Lung (tissue), 12 donors: ENCODE data around the gene HTR6. TPM values are rescaled to one million over a fixed set of nuclear protein-coding genes. Genes with fewer than 3 reads are reported as not detected.

ENCODE experiments used
- ATAC-seq: fragments of 200-7000 bp; cut with Tn5 transposase; one replicate; pipeline ENCODE4 v1.9.1; 2020; ENCODE audit warnings: moderate number of reproducible peaks; ENCODE audit not compliant: insufficient read depth, low FRiP score
- DNase-seq, 3 donors: peaks; one replicate each; pipeline ENCODE4 v3.0.0-alpha.2; 2013 to 2017
- H3K27ac ChIP-seq, 2 donors: one replicate each; pipeline ENCODE4 v1.5.1; 2013; ENCODE audit warnings: mild to moderate bottlenecking in 2 of 2, moderate library complexity in 2 of 2, control low read depth in 1 of 2, inconsistent platforms in 1 of 2, low read depth in 1 of 2, low read length in 1 of 2
- H3K27me3 ChIP-seq, 3 donors: one replicate each; pipeline ENCODE4 v1.5.1; 2013; ENCODE audit warnings: low read length in 2 of 3; ENCODE audit not compliant: control insufficient read depth in 3 of 3, insufficient read depth in 3 of 3
- H3K36me3 ChIP-seq, 4 donors: one replicate each; pipeline ENCODE4 v1.5.1; 2013; ENCODE audit warnings: low read length in 4 of 4, mild to moderate bottlenecking in 1 of 4, moderate library complexity in 1 of 4; ENCODE audit not compliant: control insufficient read depth in 4 of 4, insufficient read depth in 4 of 4
- H3K4me1 ChIP-seq, 5 donors: one replicate each; pipeline ENCODE4 v1.5.1; 2013; ENCODE audit warnings: low read length in 5 of 5, mild to moderate bottlenecking in 2 of 5, moderate library complexity in 1 of 5; ENCODE audit not compliant: control insufficient read depth in 5 of 5, insufficient read depth in 5 of 5
- H3K4me3 ChIP-seq: one replicate; pipeline ENCODE4 v1.5.1; 2013; ENCODE audit warnings: mild to moderate bottlenecking, control low read depth, moderate library complexity
- H3K9ac ChIP-seq, 2 donors: one replicate each; pipeline ENCODE4 v1.5.1; 2013; ENCODE audit warnings: low read length in 2 of 2, control low read depth in 1 of 2; ENCODE audit not compliant: insufficient read depth in 1 of 2
- H3K9me3 ChIP-seq, 4 donors: one replicate each; pipeline ENCODE4 v1.5.1; 2013; ENCODE audit warnings: low read length in 3 of 4, mild to moderate bottlenecking in 1 of 4, moderate library complexity in 1 of 4; ENCODE audit not compliant: control insufficient read depth in 4 of 4, insufficient read depth in 3 of 4
- CTCF ChIP-seq: IDR thresholded peaks from 2 replicates; pipeline ENCODE4 v1.5.1; 2012; ENCODE audit warnings: mild to moderate bottlenecking; ENCODE audit errors: control extremely low read depth, extremely low read depth
- WGBS, 2 donors: extraction: QIAGEN DNeasy Blood & Tissue Kit; methylation state at CpG; one replicate each; pipeline ENCODE4 v1.1.7; 2013; 5-methylcytosine and 5-hydroxymethylcytosine counted together
- polyA plus RNA-seq, 2 donors: library from polyadenylated mRNA; stranded (reverse); fragments of 200-250 nt; gene quantifications; one replicate each; pipeline ENCODE4 v1.2.1, GENCODE V29; 2013
- total RNA-seq, 2 donors: library from RNA; depleted of rRNA in 1 of 2; stranded (reverse); fragments of >200 nt in 1 of 2; gene quantifications; one replicate each; pipeline ENCODE4 v1.2.1, GENCODE V29; 2014 to 2021
- donor health status: control.
- donor health status: control.
- donor health status: Bipolar disorder and iron deficiency.
- donor health status: healthy.
- donor health status: DM: yes; HTN: yes; CAD: no.

Gene HTR6
- total and polyA plus RNA-seq, 4 donors = not detected

GRCh38 chr1:19655718-19656080 is 9.0 kb upstream of the HTR6 start:
- H3K36me3 ChIP-seq = peaks cover 0 to 10% (median 2%) of the 10 kb centered on the region in 4 donors
- no peaks in the 10 kb centered on the region for H3K9me3 ChIP-seq
- ATAC-seq = no peak
- TF ChIP-seq CTCF = no peak
- peaks cover 0 to 13% (median 2%) of the 10 kb centered on the region in 5 donors for H3K4me1 ChIP-seq
- DNase-seq = no peak
- peaks cover 0 to 2% (median 0%) of the 10 kb centered on the region in 3 donors for H3K27me3 ChIP-seq
- no peak overlapping the region for H3K9ac ChIP-seq
- WGBS, 2 donors = 82 to 95% methylated on average over 8 of the region's 8 CpGs
- no peak overlapping the region for H3K27ac ChIP-seq
- no peak overlapping the region for H3K4me3 ChIP-seq

- Histone ChIP-seq H3K4me3 (no peak overlapping the region), H3K27ac (no peak overlapping the region), H3K27me3 (peaks cover 0 to 2% (median 0%) of the 10 kb centered on the region in 3 donors), H3K9me3 (no peaks in the 10 kb centered on the region), H3K36me3 (peaks cover 0 to 10% (median 2%) of the 10 kb centered on the region in 4 donors), H3K4me1 (peaks cover 0 to 9% (median 0%) of the 10 kb centered on the region in 5 donors), H3K9ac (no peak overlapping the region)
- 84 to 88% methylated on average over 9 of the region's 9 CpGs for WGBS, 2 donors
- DNase-seq (no peak), ATAC-seq (no peak)
- TF ChIP-seq CTCF = no peak
These were observed 8.4 kb upstream of the HTR6 start for GRCh38 chr1:19656134-19656779.

GRCh38 chr1:19656780-19657466 is 7.8 kb upstream of the HTR6 start:
- ATAC-seq = no peak
- no peak overlapping the region for H3K4me3 ChIP-seq
- DNase-seq = peak; percentile 34 to 59 (median 44)

More at GRCh38 chr1:19656780-19657466, 7.8 kb upstream of the HTR6 start:
- H3K4me1 ChIP-seq = peaks cover 0 to 8% (median 0%) of the 10 kb centered on the region in 5 donors
- H3K9me3 ChIP-seq = no peaks in the 10 kb centered on the region
- WGBS, 2 donors = 85 to 89% methylated on average over 15 of the region's 15 CpGs
- TF ChIP-seq CTCF = no peak
- no peak overlapping the region for H3K9ac ChIP-seq
- H3K27ac ChIP-seq = no peak overlapping the region
- H3K36me3 ChIP-seq = peaks cover 0 to 10% (median 2%) of the 10 kb centered on the region in 4 donors
- peaks cover 0 to 2% (median 1%) of the 10 kb centered on the region in 3 donors for H3K27me3 ChIP-seq
